Activated T-helper 1 cell treated with anti-CD3 and anti-CD28 coated beads, Interleukin-12 subunit alpha, Interleukin-12 subunit beta, Interleukin-2, Interleukin-4 antibody, amounts not matched to agents 30 ng/mL and 10 ng/mL and 1 ng/mL, durations not matched to agents 14 hours and 24 hours and 36 hours (primary cell): ENCODE data around the gene INVS. TPM values are rescaled to one million over a fixed set of nuclear protein-coding genes. Genes with fewer than 3 reads are reported as not detected.

Experiments
- total RNA-seq: library from RNA; stranded (reverse); gene quantifications from 2 replicates; pipeline ENCODE4 v1.2.3, GENCODE V29; 2022

Gene INVS
- total RNA-seq, 1 donor from 2014 or later = 16.3 TPM

Other genes with a start within 250 kb of the INVS start
- gene STX17, start 192.6 kb upstream of the INVS start, total RNA-seq = 20.5 and 22.1 TPM in 2 replicates
- 17.3 and 18.1 TPM in 2 replicates for gene ERP44, start 243 bp upstream of the INVS start, total RNA-seq